ENCODE data around the gene FAM168B. TPM values are rescaled to one million over a fixed set of nuclear protein-coding genes. Genes with fewer than 3 reads are reported as not detected.
"Not testable (repeated sequence)": the region's sequence is repeated elsewhere in the genome, so short reads cannot be mapped to it uniquely, and the experiment has no call there.

The FAM168B gene, protein sequence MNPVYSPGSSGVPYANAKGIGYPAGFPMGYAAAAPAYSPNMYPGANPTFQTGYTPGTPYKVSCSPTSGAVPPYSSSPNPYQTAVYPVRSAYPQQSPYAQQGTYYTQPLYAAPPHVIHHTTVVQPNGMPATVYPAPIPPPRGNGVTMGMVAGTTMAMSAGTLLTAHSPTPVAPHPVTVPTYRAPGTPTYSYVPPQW
- total RNA-seq (2014; rRNA removed; shearing (Covaris generic)) = 116 and 123 TPM in 2 replicates

GRCh38 chr2:131093006-131093695, at the start of gene FAM168B:
Gene FAM168B (minus strand): TSS chr2:131093460. CDS start chr2:131082646, 10,814 bp downstream.
- peak; percentile 71 for DNase-seq (ENCODE audit: low spot score)

- DNase-seq (ENCODE audit: low spot score) = no peak
These were observed 49.6 kb upstream of the FAM168B start for GRCh38 chr2:131142849-131143248.

- DNase-seq (ENCODE audit: low spot score) = no peak
These were observed 47.3 kb upstream of the FAM168B start for GRCh38 chr2:131140581-131140980.

DNA sequence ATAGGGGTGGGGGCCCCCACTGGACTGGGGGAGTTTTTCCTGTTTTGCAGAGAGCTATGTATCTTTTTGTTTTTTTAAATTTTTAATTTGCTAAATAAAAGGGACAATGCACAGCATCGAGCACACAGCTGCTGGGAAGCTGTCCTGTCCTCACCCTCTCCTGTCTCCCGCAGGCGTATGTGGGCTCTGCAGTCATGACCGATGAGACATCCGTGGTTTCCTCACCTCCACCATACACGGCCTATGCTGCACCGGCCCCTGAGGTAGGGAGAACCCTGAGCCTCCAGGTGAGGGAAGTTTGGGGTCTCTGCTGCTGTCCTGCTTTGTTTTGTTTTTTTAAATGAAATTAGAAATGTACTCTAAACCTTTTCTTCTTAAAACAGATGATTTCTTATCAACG, 39.5 kb upstream of the FAM168B start:
- no peak for DNase-seq (ENCODE audit: low spot score)

DNA sequence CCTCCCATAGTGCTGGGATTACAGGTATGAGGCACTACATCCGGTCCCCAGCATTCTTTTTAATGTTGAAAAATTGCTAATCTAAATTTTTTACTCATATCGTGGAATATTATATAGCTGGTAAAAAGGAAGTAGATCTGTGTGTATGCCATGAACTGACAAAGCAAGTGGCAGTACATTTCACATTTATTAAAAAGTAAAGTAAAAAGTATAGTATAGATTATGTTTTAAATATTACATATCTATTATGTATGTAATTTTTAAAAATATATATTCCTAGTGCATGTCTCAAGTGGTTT, 37.0 kb upstream of the FAM168B start:
- no peak for DNase-seq (ENCODE audit: low spot score)

DNA sequence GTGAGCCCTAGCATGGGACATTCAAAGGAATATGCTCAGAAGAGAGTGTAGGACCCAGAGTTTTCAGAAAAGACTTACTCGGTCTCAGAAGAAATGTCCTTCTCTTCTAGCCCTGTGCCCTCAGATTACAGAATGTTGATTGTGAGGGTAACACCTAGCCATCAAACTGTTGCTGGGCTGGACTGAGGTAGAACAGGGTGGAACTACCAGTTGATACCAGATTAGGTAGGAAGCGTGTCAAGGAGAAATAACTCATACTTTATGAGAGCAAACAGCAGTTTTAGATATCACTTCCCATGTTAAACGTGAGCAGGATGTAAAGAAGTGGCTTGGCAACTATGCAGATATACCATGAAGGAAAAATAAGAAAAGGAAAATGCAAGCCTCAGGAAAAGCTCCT, 34.7 kb upstream of the FAM168B start:
- no peak for DNase-seq (ENCODE audit: low spot score)

DNA sequence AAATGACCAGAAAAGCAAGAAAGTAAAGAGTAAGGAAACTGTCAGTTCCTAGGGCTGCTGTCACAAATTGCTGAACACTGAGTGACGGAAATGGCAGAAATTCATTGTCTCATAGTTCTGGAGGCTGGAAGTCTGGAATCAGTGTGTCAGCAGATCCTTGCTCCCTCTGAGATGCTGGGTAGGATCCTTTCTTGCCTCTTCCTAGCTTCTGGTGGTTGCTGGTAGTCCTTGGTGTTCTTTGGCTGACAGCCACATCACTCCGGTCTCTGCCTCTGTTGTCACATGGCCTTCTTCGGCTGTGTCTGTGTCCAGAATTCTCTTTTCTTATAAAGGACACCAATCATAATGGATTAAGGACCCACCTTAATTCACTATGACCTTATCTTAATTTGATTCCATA, 33.8 kb upstream of the FAM168B start:
- DNase-seq (ENCODE audit: low spot score) = no peak

GRCh38 chr2:131126436-131126835, 33.2 kb upstream of the FAM168B start:
- DNase-seq (ENCODE audit: low spot score) = no peak

GRCh38 chr2:131125195-131125757, 32.0 kb upstream of the FAM168B start:
- no peak for DNase-seq (ENCODE audit: low spot score)

DNA sequence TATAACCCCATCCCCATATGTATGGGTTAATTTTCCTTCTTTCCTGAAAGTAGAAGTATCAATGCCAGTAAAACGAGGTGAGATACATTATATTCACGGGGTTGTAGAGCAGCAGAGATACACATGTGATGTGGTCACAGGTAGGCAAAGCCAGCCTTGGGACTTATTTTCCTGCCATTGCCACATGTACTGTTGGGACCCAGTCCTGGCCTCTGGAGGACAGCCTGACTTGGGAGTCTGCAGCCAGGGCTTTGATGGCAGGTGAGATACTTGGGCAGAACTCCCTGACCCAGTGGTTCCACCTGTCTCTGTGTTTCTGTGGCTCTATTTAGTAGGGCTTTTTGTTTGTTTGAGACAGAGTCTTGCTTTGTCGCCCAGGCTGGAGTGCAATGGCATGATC, 29.9 kb upstream of the FAM168B start:
- DNase-seq (ENCODE audit: low spot score) = no peak

DNA sequence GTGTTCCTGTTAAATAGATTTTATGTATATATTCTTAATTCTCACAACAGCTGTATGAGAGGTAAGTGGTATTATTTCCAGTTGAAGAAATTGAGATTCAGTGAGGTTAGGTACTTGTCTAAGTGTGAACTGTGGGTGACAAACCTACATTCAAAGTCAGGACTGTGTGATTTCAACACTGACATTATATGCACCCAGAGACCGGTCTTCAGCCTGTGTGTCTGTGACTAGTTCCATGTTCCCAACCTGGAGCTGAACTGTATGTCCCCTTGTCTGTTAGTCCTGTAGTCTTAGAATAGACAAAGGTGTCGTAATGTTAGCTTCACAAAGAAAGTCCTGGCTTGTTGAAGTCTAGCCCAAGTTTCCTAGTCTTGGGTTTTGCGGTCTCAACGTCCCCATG, 29.2 kb upstream of the FAM168B start:
- no peak for DNase-seq (ENCODE audit: low spot score)

DNA sequence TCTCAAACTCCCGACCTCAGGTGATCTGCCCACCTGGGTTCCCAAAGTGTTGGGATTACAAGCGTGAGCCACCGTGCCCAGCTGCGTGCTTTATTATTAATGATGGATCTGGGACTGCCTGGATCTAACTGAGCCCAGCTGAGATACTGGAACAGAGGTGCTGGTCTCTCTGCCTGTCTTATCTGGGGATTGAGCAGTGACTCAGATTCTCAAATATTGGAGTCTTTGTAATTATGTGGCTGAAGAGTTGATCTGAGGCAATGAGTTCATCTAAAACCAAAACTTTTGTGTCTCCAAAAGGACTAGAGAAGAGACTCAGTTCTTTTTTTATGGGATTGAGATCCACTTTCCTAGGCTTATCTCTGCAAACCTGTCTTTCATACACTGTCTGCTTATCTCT, 28.2 kb upstream of the FAM168B start:
- DNase-seq (ENCODE audit: low spot score) = no peak

DNA sequence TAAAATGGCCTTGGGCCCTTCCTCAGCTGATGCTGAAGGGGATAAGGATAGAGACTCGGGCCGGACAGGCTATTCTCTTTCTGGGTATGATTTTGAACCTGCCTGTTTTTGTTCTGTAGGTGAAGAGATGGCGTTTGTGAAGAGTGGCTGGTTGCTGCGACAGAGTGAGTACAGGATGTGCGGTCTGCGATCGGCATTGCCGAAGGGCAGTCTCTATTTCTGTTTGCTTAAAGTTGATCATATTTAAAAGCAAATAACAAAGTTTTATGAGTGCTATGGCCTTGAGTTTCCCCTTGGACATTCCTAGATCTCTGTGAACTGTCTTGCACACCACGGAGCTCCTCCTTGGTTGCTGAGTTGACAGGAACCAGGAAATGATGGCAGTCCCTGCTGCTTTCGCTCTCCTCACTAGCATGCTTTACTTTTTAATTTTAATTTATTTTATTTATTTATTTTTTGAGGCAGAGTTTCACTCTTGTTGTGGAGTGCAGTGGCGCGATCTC, 27.6 kb upstream of the FAM168B start:
- DNase-seq (ENCODE audit: low spot score) = no peak

- no peak for DNase-seq (ENCODE audit: low spot score)
These were observed 22.5 kb upstream of the FAM168B start for GRCh38 chr2:131115752-131116151.

DNA sequence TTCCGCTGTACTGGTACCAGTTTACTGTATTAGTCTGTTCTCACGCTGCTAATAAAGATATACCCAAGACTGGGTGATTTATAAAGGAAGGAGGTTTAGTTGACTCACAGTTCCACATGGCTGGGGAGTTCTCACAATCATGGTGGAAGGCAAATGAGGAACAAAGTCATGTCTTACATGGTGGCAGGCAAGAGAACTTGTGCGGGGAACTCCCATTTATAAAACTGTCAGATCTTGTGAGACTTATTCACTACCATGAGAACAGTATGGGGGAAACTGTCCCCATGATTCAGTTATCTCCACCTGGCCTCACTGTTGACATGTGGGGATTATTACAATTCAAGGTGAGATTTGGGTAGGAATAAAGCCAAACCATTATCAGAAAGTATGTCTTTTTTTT, 21.7 kb upstream of the FAM168B start:
- DNase-seq (ENCODE audit: low spot score) = not testable (repeated sequence)

GRCh38 chr2:131113566-131114227, 20.4 kb upstream of the FAM168B start:
- DNase-seq (ENCODE audit: low spot score) = no peak

- no peak for DNase-seq (ENCODE audit: low spot score)
These were observed 19.3 kb upstream of the FAM168B start for GRCh38 chr2:131112529-131112928.

- peak; percentile 61 for DNase-seq (ENCODE audit: low spot score)
These were observed 12.9 kb upstream of the FAM168B start for GRCh38 chr2:131105950-131106801.

- DNase-seq (ENCODE audit: low spot score) = peak; percentile 72
These were observed 12.1 kb upstream of the FAM168B start, which contains the start of gene PLEKHB2 for GRCh38 chr2:131105156-131105949. Gene PLEKHB2 (plus strand): TSS chr2:131105336. CDS start chr2:131120942, 15,606 bp downstream.

DNA sequence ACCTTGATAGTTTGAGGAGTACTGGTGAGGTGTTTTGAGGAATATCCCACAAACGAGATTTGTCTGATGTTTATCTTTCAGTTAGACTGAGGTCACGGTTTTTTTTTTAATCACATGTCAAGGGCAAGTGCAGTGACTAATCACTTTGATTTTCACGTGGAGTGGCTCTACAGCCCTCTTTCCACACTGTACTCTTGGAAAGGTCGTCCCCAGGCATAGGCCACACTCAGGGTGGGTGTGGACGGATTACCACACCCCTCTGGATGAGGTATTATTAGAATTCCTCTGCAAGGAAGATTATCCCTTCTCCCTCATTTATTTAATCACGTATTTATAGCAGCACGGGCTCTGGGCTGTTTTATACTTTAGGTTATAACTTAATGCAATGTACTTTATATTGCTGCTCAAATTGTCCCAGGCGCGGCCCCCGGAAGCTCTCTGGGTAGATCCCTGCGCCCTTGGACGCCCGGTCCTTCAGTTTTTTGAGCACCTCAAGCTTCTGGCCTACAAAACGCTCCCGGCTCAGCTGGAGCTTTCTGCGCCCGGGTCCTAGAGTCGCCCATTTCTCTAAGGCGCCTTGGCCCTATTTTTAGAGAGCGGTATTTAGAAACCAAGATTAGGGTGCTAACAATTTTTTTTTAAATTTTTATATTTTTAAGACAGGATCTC, 11.4 kb upstream of the FAM168B start:
- DNase-seq (ENCODE audit: low spot score) = peak; percentile 80

All from A172 (cell line).